Activated CD8-positive, alpha-beta memory T cell treated with anti-CD3 and anti-CD28 coated beads for 36 hours (primary cell): Measurements from ENCODE around the gene ALDH4A1. TPM values are rescaled to one million over a fixed set of nuclear protein-coding genes. Genes with fewer than 3 reads are reported as not detected.
"Not testable (repeated sequence)": the region's sequence is repeated elsewhere in the genome, so short reads cannot be mapped to it uniquely, and the experiment has no call there.

Source experiments
- CTCF ChIA-PET: fragments of 350-600 bp; sonication (Branson Sonifier 250); formaldehyde crosslinking; loops from one replicate; lab custom pipeline; 2021; ENCODE audit warnings: antibody characterized with exemption; lab: Charles Lee
- POLR2A ChIA-PET: fragments of 350-600 bp; sonication (Branson Sonifier 250); formaldehyde crosslinking; loops from one replicate; lab custom pipeline; 2021; ENCODE audit warnings: antibody characterized with exemption; lab: Charles Lee
- total RNA-seq, 2 experiments: library from RNA; stranded (reverse); gene quantifications; one replicate each; pipeline ENCODE4 v1.2.3, GENCODE V29; 2021

ALDH4A1 gene
- total RNA-seq, 2 experiments from 2014 or later, result 7.9 to 9.0 TPM

- POLR2A ChIA-PET, result no interaction called here
- CTCF ChIA-PET, result interaction anchor here (0.8 to 2.4 kb wide), 7 partner anchors 9 to 278 kb away, joined by 3 to 18 read pairs (median 5); no protein-coding TSS in a partner anchor
Observed at GRCh38 chr1:18875107-18875795, 27.1 kb downstream of the ALDH4A1 start.

DNA sequence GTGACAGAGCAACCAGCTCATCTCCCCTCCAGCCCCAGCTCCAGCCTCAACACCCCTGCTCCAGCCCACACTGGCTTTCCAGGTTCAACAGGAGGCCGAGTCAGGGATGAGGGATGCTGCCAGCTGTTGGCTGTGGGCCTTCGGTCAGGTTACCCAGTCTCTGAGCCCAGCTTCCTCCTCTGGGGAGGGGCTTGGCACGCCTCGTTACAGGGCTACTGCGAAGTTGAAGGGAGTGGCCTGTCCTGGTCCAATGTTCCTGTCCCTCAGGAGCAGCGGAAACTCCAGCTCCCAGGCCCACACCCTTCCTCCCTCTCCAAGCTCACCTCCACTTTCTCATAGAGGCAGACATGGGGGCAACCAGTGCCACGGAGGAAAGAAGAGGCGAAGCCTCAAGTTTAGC, 27.8 kb downstream of the ALDH4A1 start:
- ChIA-PET CTCF (interaction anchor here (0.6 to 2.4 kb wide), 6 partner anchors 9 to 278 kb away, joined by 3 to 18 read pairs (median 5); no protein-coding TSS in a partner anchor), POLR2A (no interaction called here)

DNA sequence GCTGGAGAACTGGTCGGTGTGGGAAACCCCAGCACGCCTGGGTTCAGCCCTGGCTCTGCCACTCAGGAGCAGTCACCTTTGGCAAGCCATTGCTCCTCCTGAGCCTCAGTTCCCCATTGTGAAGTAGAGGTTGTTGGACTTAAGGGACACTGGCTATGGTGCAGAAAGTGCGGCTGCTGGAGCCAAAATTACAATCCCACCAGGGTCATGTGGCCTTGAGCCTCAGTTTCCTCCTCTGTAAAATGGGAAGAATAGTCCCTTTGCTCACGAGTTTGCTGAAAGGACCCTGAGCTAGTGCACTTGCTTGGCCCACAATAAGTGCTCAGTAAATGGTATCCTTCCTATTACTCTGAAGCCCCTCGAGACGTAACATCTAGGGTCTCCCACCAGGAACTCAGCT, 28.3 kb downstream of the ALDH4A1 start:
- ChIA-PET POLR2A (no interaction called here), CTCF (interaction anchor here (0.6 to 2.4 kb wide), 3 partner anchors 10 to 277 kb away, joined by 3 to 18 read pairs (median 6); no protein-coding TSS in a partner anchor)

DNA sequence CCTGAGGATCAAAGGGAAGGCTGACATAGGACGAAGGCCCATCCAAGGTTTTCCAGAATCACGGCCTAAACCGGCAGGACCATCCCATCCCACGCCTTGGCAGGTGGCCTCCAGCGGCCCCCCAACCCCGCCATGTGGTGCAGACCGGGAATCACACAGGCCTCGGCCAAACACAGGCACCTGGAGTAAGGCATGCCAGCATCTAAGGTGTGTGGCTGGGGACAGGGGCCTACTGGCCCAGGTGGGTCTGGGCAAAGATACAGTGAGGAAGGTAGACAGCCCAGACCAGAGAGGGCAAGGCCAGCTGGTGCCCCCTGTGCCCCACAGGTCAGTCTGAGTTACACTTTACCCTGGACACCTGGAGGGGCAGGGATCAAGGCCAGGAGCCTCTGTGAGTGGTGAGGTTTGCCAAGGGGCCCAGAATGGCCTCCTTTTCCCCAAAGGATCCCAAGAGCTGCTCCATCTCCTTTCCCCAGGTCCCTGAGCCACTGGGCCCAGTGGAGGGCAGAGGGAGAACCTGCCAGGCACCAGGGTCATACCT, 30.2 kb downstream of the ALDH4A1 start:
- CTCF ChIA-PET, result no interaction called here

DNA sequence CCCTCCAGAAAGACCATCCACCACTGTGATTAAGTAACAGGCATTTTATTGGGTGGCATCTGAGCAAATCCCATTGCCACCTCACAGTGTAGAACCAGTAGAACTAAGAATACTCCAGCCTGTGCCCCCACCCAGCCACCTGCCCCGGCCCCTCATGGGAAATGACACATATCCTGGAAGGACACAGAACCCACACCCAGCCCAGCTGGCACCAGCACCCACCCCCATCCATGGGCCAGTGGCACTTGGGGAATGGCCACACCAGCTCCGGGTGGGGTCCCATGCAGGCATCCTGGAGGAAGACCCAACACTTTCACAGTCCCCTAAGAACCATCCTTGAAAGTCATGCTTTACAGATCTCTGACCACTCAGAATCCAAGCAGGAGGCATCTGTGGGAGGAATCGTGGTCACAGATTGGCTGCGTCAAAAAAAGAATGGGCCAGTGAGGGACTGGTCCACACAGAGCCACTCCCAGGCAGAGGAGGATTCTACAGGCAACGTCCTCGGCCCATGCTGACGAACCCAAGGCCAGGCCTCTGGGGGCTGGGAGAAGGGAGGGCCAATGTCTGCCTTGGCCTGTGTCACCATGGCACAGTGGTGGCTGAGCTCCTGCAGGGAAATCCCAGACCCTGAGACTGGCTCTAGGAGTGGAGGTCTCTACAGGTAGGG, 30.8 kb downstream of the ALDH4A1 start:
- ChIA-PET POLR2A (no interaction called here), CTCF (no interaction called here)

More for the DNA sequence above, 30.2 kb downstream of the ALDH4A1 start:
- POLR2A ChIA-PET, result no interaction called here

DNA sequence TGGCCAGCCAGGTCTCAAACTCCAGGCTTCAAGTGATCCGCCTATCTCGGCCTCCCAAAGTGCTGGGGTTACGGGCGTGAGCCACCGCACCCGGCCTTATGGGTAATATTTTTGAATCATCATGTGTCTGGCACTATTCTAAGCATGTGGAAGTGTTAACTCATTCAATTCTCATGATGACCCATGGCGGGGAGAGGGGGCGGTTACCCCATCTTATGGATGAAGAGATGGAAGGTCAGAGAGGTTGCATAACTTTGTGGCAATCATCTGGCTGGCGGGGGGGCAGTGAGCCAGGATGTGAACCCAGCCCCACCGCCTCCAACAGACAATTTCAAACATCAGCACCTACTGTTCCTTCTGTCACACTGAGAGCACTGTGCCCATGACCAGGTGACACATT, 31.4 kb downstream of the ALDH4A1 start:
- ChIA-PET CTCF (interaction anchor here (0.8 kb wide), 1 partner anchor 274 kb away, joined by 3 read pairs; no protein-coding TSS in a partner anchor), POLR2A (no interaction called here)

- POLR2A ChIA-PET, result not testable (repeated sequence)
- CTCF ChIA-PET, result interaction anchor here (0.8 kb wide), 1 partner anchor 273 kb away, joined by 3 read pairs; no protein-coding TSS in a partner anchor
Observed at GRCh38 chr1:18870595-18870865, 31.8 kb downstream of the ALDH4A1 start.

GRCh38 chr1:18869847-18870594, 32.3 kb downstream of the ALDH4A1 start:
- POLR2A ChIA-PET, result no interaction called here
- CTCF ChIA-PET, result interaction anchor here (0.8 kb wide), 1 partner anchor 273 kb away, joined by 3 read pairs; no protein-coding TSS in a partner anchor

DNA sequence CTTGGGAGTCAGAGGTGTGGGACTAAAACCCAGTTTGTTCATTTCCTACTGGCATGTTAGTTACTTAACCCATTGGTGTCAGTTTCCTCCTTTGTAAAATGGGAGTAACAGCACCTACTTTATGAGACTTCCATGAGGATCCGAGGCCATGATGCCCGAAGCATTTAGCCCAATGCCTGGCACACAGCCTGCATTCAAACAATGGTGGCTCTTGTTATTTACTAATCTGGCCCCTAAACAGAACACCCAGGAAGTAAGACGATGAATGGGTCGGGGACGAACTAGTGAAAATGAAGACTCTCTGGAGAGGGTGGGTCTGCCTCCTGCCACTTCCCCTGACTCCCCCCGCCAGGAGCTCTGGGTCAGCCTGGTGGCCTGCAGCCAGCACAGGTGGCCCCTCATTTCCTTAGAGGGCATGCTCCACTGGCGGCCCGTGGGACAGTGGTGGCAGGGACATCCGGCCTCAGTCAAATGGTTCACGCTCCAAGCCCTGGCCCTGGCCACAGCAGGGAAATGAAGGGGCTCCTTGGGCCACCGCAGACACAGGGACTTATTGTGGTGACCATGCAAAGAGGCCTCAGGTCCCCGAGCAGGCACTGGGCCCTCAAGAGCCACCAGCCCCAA, 33.4 kb downstream of the ALDH4A1 start:
- ChIA-PET CTCF (no interaction called here), POLR2A (no interaction called here)

DNA sequence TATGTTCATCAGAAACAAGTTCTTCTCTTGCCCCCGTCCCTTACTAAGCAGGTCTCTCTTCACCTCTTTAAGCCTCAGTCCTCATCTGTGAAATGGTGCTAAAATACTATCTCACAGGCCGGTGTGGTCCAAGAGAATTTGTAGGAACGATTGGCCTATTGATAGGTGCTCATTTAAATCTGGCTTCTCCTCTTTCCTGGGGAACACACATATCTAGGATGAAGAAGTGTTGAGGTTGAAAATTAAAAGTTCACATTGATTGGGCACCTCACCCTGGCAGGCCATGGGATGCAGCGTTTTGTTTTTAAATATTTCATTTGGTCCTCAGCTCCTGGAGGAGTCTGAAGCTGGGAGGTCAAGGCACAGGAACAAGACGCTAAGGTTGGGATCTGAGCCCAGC, 34.0 kb downstream of the ALDH4A1 start:
- ChIA-PET CTCF (no interaction called here), POLR2A (no interaction called here)

DNA sequence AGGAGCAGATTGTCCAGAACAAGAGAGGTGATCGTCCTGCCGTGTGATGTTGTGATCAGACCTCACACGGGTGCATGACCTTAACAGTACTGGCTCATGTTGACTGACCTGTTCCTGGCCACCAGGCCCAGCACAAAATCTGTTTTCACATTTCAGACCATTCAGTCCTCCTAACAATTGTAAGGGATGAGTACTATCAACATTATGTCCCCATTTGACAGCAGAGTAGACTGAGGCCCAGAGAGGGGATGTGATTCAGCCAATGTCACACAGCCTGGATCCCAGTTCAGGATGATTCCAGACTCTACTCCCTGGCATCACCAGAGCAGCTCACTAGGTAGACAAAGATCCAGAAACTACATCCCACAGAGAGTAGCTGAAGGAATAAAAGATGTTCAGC, 35.5 kb downstream of the ALDH4A1 start:
- ChIA-PET POLR2A (no interaction called here), CTCF (interaction anchor here (1.0 kb wide), 1 partner anchor 18 kb away, joined by 3 read pairs; no protein-coding TSS in a partner anchor)

DNA sequence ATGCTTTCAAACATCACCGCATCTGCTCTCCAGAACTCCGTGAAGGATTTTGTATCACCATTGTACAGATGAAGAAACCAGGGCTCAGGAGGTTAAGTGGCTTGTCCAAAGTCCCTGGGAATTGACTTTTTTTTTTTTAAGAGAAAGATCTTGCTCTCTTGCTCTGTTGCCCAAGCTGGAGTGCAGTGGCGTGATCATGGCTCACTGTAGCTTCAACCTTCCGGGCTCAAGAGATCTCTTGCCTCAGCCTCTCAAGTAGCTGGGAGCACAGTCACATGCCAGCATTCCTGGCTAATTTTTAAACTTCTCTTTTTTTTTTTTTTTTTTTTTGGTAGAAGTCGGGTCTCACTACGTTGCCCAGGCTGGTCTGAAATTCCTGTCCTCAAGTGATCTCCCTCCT, 36.0 kb downstream of the ALDH4A1 start:
- CTCF ChIA-PET, result interaction anchor here (2.3 kb wide), 1 partner anchor 9 kb away, joined by 7 read pairs; no protein-coding TSS in a partner anchor
- POLR2A ChIA-PET, result no interaction called here

DNA sequence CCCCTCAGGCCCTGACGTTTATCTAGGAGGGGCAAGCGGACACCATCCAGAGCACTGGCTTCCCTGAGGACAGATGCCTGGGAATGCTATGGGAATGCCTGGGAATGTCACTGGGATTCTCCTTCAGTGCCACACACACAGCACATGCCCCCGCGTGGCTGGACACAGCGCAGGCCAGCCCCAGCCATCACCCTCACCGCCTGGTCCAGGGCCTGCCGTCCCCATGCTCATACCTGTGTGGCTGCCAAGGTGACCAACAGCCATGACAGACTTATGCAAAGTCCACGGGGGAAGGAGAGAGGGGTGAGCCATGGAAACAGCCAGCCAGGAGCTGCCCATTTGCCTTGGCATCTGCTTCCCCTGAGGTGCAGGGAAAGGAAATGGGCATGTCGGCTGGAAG, 37.2 kb downstream of the ALDH4A1 start:
- POLR2A ChIA-PET, result no interaction called here
- CTCF ChIA-PET, result interaction anchor here (2.3 kb wide), 1 partner anchor 10 kb away, joined by 7 read pairs; no protein-coding TSS in a partner anchor

GRCh38 chr1:18861590-18861989, 40.8 kb downstream of the ALDH4A1 start:
- POLR2A ChIA-PET, result no interaction called here
- CTCF ChIA-PET, result no interaction called here

GRCh38 chr1:18861082-18861481, 41.3 kb downstream of the ALDH4A1 start:
- CTCF ChIA-PET, result no interaction called here
- POLR2A ChIA-PET, result no interaction called here

GRCh38 chr1:18859560-18859959, 42.8 kb downstream of the ALDH4A1 start, which contains the start of gene TAS1R2:
TSS of gene TAS1R2 (minus strand) at chr1:18859660. CDS start at chr1:18859660, 0 bp downstream.
- CTCF ChIA-PET, result no interaction called here
- POLR2A ChIA-PET, result no interaction called here

- ChIA-PET CTCF (no interaction called here), POLR2A (no interaction called here)
Observed at GRCh38 chr1:18858070-18858688, 44.2 kb downstream of the ALDH4A1 start.

GRCh38 chr1:18856435-18856834, 45.9 kb downstream of the ALDH4A1 start:
- POLR2A ChIA-PET, result no interaction called here
- CTCF ChIA-PET, result no interaction called here

DNA sequence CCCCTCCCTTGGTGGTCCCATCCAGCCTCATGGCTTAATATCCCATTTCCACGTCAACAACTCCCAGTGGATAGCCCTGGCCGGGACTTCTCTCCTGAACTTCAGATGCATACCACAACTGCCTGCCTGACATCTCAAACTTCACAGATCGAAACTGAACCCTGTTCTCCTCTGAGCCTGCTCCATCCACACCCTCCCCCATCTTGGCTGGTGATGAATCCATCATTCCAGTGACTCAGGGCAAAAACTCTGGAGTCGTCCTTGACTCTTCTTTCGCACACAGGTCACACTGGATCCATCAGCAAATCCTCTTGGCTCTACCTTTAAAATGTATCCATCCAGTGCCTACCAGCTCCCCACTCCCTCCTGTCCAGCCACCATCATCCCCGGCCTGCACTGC, 46.8 kb downstream of the ALDH4A1 start:
- ChIA-PET POLR2A (no interaction called here), CTCF (no interaction called here)
